Fibroblast of lung (primary cell): Measurements from ENCODE around the gene CHMP2A. TPM values are rescaled to one million over a fixed set of nuclear protein-coding genes. Genes with fewer than 3 reads are reported as not detected.

ENCODE experiments used
- DNase-seq, 2 donors: peaks; one replicate each; pipeline versions ENCODE4 v3.0.0 to v3.0.0-alpha.2; 2010; ENCODE audit warnings: low read depth in 2 of 2
- H2AFZ ChIP-seq: 2 replicates; pipeline ENCODE4 v1.5.1; 2012; ENCODE audit warnings: low read length, control low read depth, inconsistent platforms
- H3K27ac ChIP-seq: 2 replicates; pipeline ENCODE4 v1.5.1; 2011; ENCODE audit warnings: low read length, control low read depth; ENCODE audit not compliant: insufficient read depth
- H3K27me3 ChIP-seq: 2 replicates; pipeline ENCODE4 v1.5.1; 2011; ENCODE audit warnings: mild to moderate bottlenecking, low read length; ENCODE audit not compliant: control insufficient read depth, insufficient read depth
- H3K36me3 ChIP-seq: 2 replicates; pipeline ENCODE4 v1.5.1; 2011; ENCODE audit warnings: low read length; ENCODE audit not compliant: control insufficient read depth, insufficient read depth
- H3K4me1 ChIP-seq: 2 replicates; pipeline ENCODE4 v1.5.1; 2011; ENCODE audit warnings: low read length; ENCODE audit not compliant: control insufficient read depth, insufficient read depth; ENCODE audit errors: extremely low read depth
- H3K4me2 ChIP-seq: 2 replicates; pipeline ENCODE4 v1.5.1; 2011; ENCODE audit warnings: low read length, control low read depth; ENCODE audit not compliant: insufficient read depth; ENCODE audit errors: extremely low read depth
- H3K4me3 ChIP-seq, 4 experiments: fragments of 200-600 bp in 1 of 4; sonication (generic) in 1 of 4; replicated peaks in 1 of 4; 2 replicates each; pipeline ENCODE4 v1.5.1; 2011 to 2016; ENCODE audit warnings: low read length in 4 of 4, low read depth in 3 of 4, mild to moderate bottlenecking in 3 of 4, control low read depth in 2 of 4, inconsistent platforms in 1 of 4, mixed read lengths in 1 of 4; ENCODE audit not compliant: insufficient read depth in 1 of 4; ENCODE audit errors: control extremely low read depth in 1 of 4
- H3K79me2 ChIP-seq: 2 replicates; pipeline ENCODE4 v1.5.1; 2012; ENCODE audit warnings: mild to moderate bottlenecking, low read length, inconsistent platforms; ENCODE audit not compliant: control insufficient read depth, insufficient read depth
- H3K9ac ChIP-seq: 2 replicates; pipeline ENCODE4 v1.5.1; 2011; ENCODE audit warnings: mild to moderate bottlenecking, low read length, control low read depth; ENCODE audit not compliant: insufficient read depth
- H3K9me3 ChIP-seq: 2 replicates; pipeline ENCODE4 v1.5.1; 2012; ENCODE audit warnings: low read depth, low read length; ENCODE audit not compliant: control insufficient read depth, insufficient read depth
- H4K20me1 ChIP-seq: 2 replicates; pipeline ENCODE4 v1.5.1; 2011; ENCODE audit warnings: low read length; ENCODE audit not compliant: control insufficient read depth, insufficient read depth; ENCODE audit errors: extremely low read depth
- CTCF ChIP-seq, 2 donors: IDR thresholded peaks in 1 of 2; conservative IDR thresholded peaks in 1 of 2; 1 replicate in 1 of 2; 2 replicates in 1 of 2; pipeline ENCODE4 v1.5.1; 2011 to 2012; ENCODE audit warnings: low read length in 2 of 2, control low read depth in 1 of 2, inconsistent platforms in 1 of 2, low read depth in 1 of 2, mild to moderate bottlenecking in 1 of 2
- EZH2 ChIP-seq: IDR thresholded peaks from 2 replicates; pipeline ENCODE4 v1.5.1; 2012; ENCODE audit warnings: low read length, control low read depth, mild to moderate bottlenecking; ENCODE audit errors: missing control alignments
- polyA plus RNA-seq, 2 donors: library from polyadenylated mRNA; depleted of rRNA in 1 of 2; stranded (reverse) in 1 of 2; unstranded in 1 of 2; fragments of >200 nt; gene quantifications; 2 replicates each; pipeline ENCODE4 v1.2.1, GENCODE V29; 2011 to 2012; ENCODE audit warnings: missing spikeins in 1 of 2
- total RNA-seq: library from RNA; depleted of rRNA; stranded (reverse); fragments of >200 nt; gene quantifications from 2 replicates; pipeline ENCODE4 v1.2.1, GENCODE V29; 2014

CHMP2A gene
- total and polyA plus RNA-seq, 2 donors (not counting 1 experiment from before 2014, with no cell fraction given), result 146 to 215 TPM

- no peak overlapping the region for H2AFZ ChIP-seq
- no peak for DNase-seq
- H3K79me2 ChIP-seq, result peaks cover 16% of the 10 kb centered on the region
- H3K27me3 ChIP-seq, result no peaks in the 10 kb centered on the region
- TF ChIP-seq CTCF (conservative IDR thresholded peaks at IDR 0.05 in 1 of 2, IDR thresholded peaks at IDR 0.05 in 1 of 2; ENCODE audit: low read depth in 1 of 2, low read length in 2 of 2) (no peak), EZH2 (no peak)
- no peak overlapping the region for H3K27ac ChIP-seq
- H3K4me1 ChIP-seq, result peaks cover 8% of the 10 kb centered on the region
- H3K9me3 ChIP-seq, result no peaks in the 10 kb centered on the region
- H3K9ac ChIP-seq, result no peak overlapping the region
- H3K4me3 ChIP-seq, result peak overlapping the region in 1 of 4 experiments; percentile 21
- H3K4me2 ChIP-seq, result peak overlapping the region; percentile 95
- no peaks in the 10 kb centered on the region for H4K20me1 ChIP-seq
- H3K36me3 ChIP-seq, result peaks cover 2% of the 10 kb centered on the region
Measured at GRCh38 chr19:58561373-58562121, 6.6 kb upstream of the CHMP2A start.

GRCh38 chr19:58560921-58561320, 6.0 kb upstream of the CHMP2A start:
- H2AFZ ChIP-seq, result no peak overlapping the region
- peaks cover 8% of the 10 kb centered on the region for H3K4me1 ChIP-seq
- no peak overlapping the region for H3K4me2 ChIP-seq
- H3K27ac ChIP-seq, result no peak overlapping the region
- TF ChIP-seq CTCF (conservative IDR thresholded peaks at IDR 0.05 in 1 of 2, IDR thresholded peaks at IDR 0.05 in 1 of 2; ENCODE audit: low read depth in 1 of 2, low read length in 2 of 2) (no peak), EZH2 (no peak)
- no peak overlapping the region for H3K9ac ChIP-seq
- peaks cover 6% of the 10 kb centered on the region for H3K36me3 ChIP-seq
- no peak for DNase-seq
- no peaks in the 10 kb centered on the region for H3K27me3 ChIP-seq
- H3K4me3 ChIP-seq, result no peak overlapping the region
- no peaks in the 10 kb centered on the region for H3K9me3 ChIP-seq
- H4K20me1 ChIP-seq, result no peaks in the 10 kb centered on the region
- peaks cover 22% of the 10 kb centered on the region for H3K79me2 ChIP-seq

GRCh38 chr19:58560007-58560887, 5.3 kb upstream of the CHMP2A start:
- Histone ChIP-seq H3K27ac (peak overlapping the region; percentile 100), H3K4me2 (peak overlapping the region; percentile 100), H2AFZ (no peak overlapping the region), H3K9me3 (no peaks in the 10 kb centered on the region), H3K4me3 (peak overlapping the region; percentile 79 to 89 (median 82)), H3K36me3 (peaks cover 8% of the 10 kb centered on the region), H4K20me1 (no peaks in the 10 kb centered on the region), H3K79me2 (peaks cover 26% of the 10 kb centered on the region), H3K9ac (no peak overlapping the region), H3K27me3 (no peaks in the 10 kb centered on the region), H3K4me1 (peaks cover 10% of the 10 kb centered on the region)
- no peak for TF ChIP-seq CTCF (conservative IDR thresholded peaks at IDR 0.05 in 1 of 2, IDR thresholded peaks at IDR 0.05 in 1 of 2; ENCODE audit: low read depth in 1 of 2, low read length in 2 of 2)
- DNase-seq, result no peak
